GM12872 (cell line): ENCODE results near the gene TRAPPC2L.
A peak's percentile ranks its signal among the peaks of the same experiment; 100 is the strongest.

Experiments
- TF ChIP-seq, protein P1 (sequence below): IDR thresholded peaks from 3 replicates; pipeline ENCODE4 v1.5.1; 2011; ENCODE audit warnings: low read depth, mild to moderate bottlenecking, low read length, moderate library complexity; ENCODE audit not compliant: insufficient read depth

The TRAPPC2L gene

DNA sequence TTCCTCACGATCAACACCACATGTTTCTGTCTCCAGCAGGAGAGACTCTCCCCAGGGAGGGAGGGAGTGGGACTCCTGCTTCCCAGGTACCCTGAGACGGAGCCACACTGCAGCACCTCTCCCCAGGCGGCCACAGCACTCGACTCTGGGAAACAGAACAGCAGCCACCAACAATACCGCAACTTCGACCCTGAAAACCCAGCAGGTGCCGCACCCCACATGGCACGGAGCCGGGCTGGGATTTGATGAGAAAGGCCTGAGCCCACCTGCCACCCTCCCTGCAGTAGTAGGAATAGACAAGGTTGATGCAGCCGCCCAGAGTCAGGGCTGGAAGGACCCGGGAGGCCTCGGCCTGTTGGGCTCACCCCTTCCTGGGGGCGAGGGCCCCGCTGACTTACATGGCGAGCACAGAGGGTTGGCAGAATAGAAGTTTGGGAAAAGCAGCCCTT, 14.6 kb upstream of the TRAPPC2L start:
- TF ChIP-seq, protein P1, sequence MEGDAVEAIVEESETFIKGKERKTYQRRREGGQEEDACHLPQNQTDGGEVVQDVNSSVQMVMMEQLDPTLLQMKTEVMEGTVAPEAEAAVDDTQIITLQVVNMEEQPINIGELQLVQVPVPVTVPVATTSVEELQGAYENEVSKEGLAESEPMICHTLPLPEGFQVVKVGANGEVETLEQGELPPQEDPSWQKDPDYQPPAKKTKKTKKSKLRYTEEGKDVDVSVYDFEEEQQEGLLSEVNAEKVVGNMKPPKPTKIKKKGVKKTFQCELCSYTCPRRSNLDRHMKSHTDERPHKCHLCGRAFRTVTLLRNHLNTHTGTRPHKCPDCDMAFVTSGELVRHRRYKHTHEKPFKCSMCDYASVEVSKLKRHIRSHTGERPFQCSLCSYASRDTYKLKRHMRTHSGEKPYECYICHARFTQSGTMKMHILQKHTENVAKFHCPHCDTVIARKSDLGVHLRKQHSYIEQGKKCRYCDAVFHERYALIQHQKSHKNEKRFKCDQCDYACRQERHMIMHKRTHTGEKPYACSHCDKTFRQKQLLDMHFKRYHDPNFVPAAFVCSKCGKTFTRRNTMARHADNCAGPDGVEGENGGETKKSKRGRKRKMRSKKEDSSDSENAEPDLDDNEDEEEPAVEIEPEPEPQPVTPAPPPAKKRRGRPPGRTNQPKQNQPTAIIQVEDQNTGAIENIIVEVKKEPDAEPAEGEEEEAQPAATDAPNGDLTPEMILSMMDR: no peak

DNA sequence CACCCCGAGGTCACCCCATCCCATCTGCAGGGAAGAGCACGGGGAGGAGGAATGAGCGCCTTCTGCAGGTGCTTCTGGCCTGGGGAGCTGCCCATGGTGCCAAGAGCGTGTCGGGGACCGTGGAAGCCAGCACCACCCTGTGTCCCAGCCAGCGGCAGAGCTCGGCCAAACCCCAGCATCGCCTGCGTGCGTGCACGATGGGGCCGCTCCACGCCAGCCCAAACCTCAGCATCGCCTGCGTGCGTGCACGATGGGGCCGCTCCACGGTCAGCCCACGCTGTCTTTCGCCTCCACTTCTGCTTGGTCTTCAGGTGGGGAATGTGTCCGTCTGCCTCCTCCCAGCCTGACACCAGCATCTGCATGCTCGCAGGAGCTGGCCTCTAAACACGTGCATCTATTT, 14.1 kb upstream of the TRAPPC2L start:
- TF ChIP-seq, protein P1: no peak

DNA sequence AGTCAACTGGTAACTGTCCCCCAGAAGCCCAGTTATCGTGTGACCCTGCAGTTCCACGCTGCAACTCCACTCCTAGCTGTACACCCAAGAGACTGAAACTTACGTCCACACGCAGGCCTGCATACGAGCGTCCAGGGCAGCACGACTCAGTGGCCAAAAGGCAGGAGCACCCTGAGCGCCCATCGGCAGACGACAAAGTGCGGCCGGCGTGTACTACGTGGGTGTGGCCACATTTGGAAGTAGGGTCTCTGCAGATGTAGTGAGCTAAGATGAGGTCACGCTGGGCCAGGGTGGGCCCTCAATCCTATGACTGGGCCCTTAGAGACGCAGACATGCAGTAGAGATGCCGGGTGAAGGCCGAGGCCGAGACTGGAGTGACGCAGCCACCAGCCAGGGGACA, 13.7 kb upstream of the TRAPPC2L start:
- TF ChIP-seq, protein P1: no peak

DNA sequence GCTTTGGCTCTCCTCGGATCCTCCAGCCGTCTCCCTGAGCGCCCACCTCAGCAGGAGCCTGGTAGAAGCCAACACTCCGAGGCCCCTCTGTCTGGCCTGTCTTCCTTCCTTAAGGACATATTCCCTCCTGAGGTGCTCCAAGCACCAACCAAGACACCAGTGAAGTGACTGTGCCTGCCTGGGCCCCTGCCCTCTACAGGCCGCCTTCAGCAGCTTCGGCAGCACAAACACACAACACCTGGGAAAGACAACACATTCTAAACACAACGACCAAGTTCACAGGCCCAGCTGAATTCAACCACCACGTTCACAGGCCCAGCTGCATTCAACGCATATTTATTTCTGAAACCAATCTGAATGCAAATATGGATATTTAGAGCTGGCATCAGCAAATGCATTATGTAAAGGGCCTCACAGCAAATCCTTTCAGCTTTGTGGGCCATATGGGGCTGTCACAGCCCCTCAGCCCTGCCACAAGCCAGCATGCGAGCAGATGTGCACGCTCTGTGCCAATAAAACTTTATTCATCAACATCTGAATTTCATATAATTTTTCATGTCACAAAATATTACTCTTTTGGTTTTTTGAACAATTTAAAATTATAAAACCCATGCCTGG, 12.4 kb upstream of the TRAPPC2L start:
- TF ChIP-seq, protein P1: 0 out of 3 replicates have a peak, but pooled peaks have one; percentile 14

DNA sequence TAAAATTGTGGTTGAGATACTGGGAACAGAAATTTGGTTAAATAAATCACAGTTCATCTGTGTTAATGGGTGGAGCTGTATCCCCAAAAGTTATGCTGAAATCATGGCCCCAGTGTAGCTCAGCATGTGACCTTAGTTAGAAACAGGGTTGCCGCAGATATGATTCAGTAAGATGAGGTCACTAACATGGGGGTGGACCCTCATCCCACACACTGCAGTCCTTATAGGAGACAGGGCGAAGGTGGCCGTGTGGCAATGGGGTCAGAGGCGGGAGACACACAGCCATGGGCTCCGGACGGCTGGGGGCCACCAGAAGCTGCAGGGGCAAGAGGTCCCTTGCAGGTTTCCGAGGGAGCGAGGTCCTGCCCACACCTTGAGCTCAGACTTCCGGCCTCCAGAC, 10.8 kb upstream of the TRAPPC2L start:
- TF ChIP-seq, protein P1: no peak

DNA sequence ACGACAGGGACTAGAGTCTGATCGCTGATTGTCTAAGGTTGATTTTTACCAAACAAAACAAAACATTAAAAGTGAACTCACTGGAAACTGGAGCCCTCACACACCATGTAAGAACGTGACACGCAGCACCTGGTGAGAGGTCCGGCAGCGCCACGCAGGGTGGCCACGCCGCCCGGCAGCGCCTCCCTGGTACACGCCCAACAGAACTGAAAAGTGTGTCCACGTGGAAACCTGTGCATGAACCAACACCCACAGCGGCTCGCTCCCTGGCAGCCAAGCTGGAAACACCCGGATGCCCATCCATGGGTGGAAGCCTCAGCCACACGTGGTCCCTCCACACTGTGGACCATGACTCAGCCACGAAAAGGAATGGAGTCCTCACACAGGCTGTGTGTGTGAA, 9.3 kb upstream of the TRAPPC2L start:
- TF ChIP-seq, protein P1: no peak

DNA sequence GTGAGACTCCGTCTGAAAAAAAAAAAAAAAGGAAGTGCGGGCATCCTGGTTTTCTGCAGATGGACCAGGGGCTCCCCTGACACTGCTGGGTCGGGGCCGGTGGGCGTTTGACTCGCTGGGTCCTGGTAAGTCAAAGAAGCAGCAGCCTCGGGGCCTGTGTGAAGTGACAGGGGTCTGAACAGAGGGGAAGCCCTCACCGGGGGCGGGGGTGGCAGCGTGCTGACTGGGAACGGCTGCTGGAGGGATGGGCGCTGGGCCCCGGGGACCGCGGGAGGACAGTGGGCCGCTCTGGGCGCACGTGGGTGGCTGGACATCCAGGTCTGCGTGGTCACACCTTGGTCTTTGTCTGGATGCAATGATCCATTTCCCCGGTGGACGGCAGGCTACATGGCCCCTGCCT, 8.4 kb upstream of the TRAPPC2L start:
- TF ChIP-seq, protein P1: no peak
